Glomerular visceral epithelial cell (primary cell): Measurements from ENCODE around the gene CEND1.

ENCODE experiments used
- DNase-seq: peaks from one replicate; pipeline ENCODE4 v3.0.0-alpha.2; 2016; ENCODE audit errors: extremely low spot score

Gene CEND1

DNA sequence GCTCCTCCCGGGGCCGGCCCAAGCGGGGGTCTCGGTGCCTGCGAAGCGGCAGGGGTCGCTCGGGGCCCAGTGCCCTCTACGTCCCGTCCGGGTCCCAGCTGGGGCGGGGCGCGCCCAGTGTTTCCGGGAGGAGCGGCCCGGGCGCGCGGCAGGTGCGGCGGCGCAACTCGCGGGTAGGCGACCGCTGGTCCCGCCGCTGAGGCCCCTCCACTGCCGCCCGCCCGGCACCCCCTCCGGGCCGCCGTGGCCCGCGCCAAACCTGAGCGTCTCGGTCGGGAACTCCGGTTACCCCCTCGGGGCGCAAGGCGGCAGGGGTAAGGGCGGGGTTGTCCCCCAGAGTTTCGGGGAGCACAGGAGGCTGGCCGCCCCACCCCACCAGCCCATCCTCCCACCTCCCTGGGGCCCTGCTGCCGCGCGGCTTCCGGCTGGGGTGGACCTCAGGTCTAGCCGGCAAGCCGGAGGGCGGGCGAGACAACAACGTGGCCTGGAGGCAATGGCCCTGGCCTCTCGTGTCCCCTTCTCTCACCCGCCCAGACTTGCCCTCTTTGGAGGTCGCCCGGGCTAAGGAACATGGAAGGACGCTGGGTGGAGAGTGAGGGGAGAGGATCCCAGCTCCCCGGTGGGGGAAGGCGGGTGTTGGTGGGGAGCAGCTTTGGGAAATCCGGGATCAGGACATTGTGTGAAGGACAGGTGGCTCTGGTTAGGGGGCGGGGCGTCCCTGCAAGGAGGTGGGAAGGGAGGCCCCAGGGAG, 37.4 kb upstream of the CEND1 start:
- DNase-seq, result no peak

DNA sequence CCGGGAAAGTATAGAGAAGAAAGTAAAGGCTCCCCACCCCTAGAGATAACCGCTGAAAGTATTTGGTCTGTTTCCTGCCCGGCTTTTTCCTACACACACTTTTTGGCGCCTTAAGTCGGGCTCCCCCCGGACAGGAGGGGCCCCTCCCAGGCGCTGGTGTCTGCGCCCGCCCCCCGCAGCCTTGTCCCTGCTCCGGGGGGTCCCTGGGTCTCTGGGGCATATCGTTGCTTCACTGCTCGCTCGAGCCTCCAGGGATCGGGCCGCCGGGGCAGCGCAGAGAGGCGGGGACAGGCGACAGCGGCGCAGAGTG, 36.9 kb upstream of the CEND1 start:
- DNase-seq, result no peak

DNA sequence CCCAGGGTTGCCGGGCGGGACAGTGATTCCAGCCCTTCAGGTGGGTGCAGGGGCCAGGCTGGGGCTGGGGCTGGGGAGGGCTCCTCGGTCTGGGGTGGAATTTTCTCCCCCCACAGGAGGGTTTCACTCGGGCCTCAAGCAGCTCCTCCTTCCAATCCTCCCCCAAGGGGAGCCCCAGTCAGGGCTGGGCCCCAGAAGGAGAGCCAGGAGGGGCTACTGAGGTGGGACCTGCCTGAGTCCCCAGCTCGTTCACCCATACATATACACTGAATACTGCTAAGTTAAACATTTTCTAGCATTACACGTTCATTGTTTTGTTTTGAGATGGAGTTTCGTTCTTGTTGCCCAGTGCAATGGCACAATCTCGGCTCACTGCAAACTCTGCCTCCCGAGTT, 36.3 kb upstream of the CEND1 start:
- no peak for DNase-seq

DNA sequence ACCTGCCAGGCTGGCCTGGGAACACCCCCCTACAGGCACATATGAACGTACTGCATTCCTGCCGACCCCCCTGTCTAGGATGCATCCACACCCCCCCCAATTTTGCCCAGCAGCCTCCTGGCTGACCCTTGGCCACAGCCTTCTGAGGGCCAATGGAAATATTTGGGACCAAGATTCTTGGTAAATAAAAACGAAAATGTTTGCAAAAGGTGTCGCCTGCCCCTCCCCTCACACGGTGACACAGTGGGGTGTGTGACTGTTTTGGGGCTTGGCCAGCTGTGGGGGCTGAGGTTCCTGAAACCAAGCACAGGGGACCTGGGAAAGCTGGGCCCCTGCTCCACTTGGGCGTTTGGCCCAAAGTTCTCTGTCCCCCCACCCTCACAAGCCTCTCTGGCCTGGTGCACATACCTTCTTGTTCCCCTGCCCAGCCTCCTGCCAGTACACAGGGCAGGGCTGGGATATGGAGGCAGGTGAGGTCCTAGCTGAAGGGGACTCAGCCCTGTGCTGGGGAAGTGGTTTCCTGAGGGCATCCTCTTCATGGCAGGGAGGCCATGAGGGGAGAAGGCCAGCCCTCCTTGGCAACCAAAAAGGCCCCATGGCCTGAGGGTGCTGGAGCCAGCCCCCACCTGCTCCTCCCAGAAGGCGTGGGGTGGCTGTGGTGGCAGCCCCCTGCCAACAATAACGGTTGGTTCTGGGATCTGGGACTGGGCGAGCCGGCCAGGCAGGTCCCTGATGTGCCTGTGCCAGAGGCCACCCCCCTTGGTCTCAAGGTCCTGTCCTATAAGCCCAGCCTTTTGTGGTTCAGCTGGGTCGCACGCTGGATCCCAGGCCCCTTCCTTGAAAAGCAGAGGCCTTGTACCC, 35.7 kb upstream of the CEND1 start:
- DNase-seq, result no peak

DNA sequence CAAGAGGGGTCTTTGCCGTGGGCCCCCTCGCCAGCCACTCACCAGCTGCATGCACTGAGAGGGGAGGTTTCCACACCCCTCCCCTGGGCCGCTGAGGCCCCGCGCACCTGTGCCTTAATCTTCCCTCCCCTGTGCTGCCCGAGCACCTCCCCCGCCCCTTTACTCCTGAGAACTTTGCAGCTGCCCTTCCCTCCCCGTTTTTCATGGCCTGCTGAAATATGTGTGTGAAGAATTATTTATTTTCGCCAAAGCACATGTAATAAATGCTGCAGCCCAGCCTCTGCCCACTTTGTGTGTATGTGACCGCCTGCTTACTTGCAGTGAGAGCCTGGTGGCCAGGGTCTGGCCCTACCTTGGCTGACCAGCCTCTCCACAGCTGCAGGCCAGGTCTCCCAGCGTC, 35.1 kb upstream of the CEND1 start:
- DNase-seq, result no peak

DNA sequence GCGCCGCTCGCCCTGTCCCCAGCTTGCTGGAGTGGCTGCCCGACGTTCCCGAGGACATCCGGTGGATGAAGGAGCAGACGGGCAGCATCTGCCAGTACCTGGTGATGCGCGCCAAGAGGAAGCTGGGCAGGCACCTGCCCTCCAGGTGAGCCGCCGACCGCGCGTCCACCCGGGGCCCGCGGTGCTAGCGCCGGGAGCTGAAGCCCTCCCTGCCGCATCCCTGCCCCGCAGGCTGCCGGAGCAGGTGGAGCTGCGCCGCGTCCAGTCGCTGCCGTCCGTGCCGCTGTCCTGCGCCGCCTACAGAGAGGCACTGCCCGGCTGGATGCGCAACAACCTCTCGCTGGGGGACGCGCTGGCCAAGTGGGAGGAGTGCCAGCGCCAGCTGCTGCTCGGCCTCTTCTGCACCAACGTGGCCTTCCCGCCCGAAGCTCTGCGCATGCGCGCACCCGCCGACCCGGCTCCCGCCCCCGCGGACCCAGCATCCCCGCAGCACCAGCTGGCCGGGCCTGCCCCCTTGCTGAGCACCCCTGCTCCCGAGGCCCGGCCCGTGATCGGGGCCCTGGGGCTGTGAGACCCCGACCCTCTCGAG, 34.5 kb upstream of the CEND1 start:
- no peak for DNase-seq

DNA sequence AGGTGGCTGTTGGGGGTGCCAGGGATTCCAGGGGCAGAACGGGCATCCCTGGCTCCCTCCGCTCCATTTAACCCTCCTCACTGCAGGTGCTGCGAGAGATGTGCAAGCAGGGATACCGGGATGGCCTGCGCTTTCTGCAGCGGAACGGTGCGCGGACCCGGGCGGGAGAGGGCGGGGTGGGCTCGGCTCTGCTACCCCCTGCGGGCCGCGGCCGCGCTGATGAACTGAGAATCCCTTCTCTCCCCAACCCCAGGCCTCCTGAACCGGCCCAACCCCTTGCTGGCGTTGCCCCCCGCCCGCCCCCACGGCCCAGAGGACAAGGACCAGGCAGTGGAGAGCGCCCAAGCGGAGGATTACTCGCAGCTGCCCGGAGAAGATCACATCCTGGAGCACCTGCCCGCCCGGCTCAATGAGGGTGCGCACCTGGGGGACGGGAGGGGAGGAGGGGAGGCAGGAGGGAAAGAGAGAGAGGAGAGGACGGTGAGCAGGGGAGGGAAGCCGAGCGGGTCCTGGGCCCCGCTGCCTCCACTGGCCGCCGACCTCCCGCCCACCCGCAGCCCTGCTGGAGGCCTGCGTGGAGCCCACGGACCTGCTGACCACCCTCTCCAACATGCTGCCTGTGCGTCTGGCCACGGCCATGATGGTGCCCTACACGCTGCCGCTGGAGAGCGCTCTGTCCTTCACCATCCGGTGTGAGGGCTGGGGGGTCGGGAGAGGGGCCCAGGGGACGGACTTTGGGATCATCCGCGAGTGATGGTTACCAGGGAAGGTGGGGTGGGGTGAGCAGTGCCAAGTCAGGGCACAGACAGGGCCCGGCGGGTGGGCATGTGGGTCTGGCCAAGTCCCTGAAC, 33.8 kb upstream of the CEND1 start:
- no peak for DNase-seq

DNA sequence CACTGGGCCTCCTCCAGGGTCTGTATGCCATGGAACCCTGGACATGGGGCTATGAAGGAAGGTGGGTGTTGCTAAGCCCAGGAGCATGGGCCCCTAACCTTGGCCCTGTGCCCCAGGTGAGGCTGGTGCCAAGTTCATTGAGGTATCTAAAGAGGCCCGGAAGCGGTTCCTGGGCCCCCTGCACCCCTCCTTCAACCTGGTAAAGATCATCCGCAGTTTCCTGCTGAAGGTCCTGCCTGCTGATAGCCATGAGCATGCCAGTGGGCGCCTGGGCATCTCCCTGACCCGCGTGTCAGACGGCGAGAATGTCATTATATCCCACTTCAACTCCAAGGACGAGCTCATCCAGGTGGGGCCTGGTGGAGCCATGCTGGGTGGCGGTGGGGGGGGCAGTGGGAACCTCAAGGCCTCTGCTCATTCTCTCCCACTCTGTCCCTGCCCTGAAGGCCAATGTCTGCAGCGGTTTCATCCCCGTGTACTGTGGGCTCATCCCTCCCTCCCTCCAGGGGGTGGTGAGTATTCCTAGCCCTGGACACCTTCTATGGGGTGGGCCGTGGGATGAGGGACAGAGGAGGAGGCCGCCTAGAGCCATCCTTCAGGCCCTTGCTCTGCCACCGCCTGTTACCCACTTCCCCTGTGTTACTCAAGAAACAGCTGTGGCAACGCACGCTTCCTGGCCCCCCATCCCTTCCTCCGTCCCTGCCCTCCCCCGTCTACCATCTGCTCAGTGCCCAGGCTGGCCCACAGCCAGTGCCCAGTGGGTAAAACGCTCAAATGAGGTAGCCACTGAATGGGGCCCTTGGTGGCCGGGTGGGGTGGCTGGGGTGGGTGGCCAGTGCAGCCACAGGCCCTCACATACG, 31.9 kb upstream of the CEND1 start:
- no peak for DNase-seq

DNA sequence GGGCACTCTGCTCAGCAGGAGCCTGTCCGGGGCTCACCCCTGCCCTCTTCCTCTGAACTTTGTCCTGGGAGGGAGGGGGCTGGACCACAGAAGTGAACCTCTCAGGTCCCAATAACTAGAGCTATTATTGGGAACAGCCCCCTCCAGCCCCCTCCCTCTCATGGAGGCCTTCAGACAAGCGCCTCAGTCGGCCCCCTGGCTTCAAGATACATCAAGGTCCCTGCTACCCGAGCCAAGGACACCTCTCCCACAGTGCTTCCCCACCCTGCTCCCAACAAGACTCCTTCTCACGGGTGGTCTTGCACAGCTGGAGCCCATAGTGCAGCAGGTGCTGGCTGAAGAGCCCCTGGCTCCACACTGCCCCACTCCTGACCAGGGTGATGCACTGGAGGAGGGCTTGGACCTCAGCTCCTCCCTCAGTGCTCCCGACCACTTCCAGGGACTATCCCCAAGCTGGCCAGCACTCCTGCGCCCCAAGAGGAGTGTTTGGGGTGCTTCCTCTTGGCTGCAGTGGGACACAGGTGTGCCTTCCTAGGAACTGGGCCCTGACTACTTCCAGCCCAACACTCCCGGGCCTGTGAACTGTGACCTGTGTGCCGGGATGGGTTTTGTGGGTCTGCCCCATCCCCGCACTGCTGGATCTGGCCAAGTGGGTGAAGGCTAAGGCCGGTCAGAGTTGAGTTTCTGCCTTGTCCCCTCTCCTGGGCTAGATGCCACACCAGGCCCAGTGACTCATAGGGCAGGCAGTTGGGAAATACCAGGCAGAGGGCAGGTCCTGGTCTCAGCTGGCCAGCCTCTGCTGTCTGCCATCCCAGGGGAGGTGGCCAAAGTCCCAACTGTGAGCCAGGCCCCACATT, 31.0 kb upstream of the CEND1 start:
- DNase-seq, result peak; percentile 85

DNA sequence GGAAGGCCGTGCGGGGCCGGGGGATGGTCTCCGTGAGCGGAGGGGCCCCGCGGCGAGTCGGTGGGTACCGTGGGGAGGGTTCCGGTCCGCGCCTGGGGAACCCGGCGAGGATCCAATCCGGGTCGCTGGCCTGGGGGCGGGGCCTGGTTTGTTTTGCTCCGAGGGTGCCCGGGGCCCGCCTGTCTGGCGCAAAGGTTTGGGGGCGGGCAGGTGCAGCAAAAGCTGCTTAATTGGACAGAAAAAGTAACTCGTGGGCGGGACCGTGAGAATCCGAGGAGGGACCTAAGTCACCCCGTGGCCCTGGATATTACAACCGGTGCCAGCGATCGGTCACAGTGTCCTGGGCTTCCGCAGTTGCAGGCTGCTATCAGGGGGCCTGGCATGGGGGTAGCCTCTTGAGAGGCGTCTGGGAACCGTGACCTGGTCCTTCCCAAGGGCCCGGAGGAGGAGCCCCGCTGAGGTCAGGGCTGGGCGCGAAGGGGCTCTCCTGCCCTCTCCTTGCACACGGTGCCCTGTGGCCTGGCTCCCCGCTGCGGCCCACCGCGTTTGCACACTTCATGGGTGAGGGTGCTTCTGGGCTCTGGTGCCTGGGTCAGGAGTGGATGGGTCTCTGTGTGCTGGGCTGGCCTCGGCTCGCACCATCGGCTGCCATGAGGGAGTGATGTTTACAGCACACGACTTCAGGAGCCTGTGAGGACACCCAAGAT, 30.2 kb upstream of the CEND1 start:
- peak; percentile 86 for DNase-seq

DNA sequence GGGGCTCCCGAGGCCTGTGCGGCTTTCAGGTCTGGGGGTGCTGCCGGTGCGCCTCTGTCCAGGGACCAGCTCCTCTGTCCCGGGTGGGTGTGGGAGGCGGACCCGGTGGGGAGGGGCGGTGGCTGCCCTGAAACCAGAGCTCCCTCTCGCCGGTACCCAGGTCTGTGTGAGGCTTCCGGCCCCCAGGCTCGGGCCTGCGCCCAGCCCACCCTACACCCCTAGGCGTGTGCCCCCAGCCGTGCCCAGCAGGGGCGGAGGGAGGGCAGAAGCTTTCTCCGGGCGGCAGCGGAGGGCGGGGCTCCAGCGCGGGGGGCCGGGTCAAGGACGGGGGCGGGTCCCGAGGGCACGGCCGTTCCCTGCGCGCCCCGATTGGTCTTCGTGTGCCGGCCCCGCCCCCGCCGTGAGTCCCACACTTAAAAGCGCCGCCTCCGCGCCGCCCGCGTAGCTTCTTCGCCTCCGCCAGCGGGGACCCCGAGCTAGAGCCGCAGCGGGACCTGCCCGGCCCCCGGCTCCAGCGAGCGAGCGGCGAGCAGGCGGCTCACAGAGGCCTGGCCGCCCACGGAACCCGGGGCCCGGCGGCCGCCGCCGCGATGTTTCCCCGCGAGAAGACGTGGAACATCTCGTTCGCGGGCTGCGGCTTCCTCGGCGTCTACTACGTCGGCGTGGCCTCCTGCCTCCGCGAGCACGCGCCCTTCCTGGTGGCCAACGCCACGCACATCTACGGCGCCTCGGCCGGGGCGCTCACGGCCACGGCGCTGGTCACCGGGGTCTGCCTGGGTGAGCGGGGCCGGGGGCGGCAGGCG, 29.4 kb upstream of the CEND1 start:
- peak; percentile 92 for DNase-seq

DNA sequence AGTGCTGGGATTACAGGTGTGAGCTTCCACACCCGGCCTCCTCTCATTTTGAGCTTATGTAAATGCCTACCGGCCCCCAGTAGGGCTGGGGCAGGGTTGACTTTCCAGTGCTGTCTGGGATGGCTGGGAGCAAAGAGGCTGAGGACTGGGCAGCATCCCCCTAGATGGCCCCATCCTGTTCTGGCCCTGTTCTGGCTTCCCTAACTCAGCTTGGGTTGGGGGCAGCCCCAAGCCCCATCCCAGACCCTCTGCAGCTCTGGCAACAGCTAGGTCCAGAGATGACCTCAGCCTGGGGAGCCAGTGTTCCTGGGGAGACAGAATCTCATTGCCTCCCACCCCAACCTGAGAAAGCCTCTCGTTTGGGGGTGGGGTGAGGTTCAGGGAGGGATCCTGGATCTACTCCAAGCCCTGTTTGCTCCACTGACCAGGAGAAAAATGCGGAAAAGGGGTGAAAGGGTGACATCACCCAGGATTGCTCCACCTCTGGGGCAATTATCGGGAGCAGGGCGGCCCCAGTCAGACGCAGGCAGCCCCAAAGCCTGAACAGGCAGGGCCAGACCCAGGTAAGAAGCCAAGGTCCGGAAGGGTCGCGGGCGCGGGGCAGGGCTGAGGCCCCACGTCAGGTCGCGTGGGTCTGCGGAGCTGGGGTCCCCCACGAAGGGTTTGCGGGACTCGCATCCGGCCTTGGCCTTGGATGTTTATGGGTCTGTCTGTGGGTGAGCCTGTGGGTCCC, 28.7 kb upstream of the CEND1 start, which contains the start of gene PNPLA2:
PNPLA2 (plus strand) TSS at position 519 of the 733 bp plus-strand sequence. CDS start 805 bp downstream, outside the sequence.
- peak; percentile 89 for DNase-seq

DNA sequence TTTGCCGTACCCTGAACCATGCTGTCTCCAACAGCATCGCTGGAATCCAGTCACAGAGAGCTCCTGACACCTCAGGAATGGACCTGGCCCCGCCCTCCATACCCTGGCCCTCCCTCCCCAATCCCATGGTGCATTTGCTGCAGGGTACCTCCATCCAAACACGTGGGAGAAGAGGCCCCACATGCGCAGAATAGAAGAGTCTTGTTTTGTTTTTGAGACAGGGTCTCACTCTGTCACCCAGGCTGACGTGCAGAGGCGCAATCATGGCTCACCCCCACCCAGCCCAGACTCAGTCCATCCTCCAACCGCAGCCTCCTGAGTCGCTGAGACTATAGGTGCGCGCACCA, 26.5 kb upstream of the CEND1 start:
- no peak for DNase-seq

DNA sequence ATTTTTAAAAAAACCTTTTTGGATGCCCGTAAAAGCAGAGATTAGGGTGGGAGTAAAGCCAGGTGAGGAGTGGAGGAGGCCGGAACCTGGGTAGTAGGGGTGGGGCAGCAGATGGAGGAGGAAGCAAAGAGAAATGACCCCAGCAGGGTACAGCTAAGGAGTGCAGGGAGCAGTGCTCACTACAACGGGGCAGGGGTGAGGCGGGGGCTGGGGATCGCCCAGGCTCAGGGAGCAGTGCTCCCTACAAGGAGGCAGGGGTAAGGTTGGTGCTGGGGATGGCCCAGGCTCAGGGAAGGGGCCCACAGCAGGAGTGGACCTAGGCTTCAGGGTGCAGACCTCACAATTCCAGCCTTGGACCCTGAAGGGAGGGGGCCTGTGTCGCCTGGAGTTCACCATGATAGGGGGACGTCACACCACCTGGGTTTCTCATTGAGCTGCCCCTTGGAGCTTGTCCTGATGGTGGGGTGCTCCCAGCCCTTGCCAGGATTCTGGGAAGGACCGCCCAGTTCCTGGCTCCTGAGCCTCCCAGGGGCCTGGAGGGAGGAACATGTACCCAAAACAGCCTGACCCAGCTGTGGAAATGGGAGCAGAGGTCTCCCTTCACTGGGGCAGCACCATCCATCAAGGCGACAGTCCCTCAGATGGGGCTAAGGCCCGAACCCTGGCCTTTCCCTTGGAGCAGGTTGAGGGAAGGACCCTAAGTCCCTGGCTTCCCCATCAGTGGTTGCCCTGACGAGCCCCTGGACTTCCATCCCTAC, 26.0 kb upstream of the CEND1 start:
- no peak for DNase-seq

DNA sequence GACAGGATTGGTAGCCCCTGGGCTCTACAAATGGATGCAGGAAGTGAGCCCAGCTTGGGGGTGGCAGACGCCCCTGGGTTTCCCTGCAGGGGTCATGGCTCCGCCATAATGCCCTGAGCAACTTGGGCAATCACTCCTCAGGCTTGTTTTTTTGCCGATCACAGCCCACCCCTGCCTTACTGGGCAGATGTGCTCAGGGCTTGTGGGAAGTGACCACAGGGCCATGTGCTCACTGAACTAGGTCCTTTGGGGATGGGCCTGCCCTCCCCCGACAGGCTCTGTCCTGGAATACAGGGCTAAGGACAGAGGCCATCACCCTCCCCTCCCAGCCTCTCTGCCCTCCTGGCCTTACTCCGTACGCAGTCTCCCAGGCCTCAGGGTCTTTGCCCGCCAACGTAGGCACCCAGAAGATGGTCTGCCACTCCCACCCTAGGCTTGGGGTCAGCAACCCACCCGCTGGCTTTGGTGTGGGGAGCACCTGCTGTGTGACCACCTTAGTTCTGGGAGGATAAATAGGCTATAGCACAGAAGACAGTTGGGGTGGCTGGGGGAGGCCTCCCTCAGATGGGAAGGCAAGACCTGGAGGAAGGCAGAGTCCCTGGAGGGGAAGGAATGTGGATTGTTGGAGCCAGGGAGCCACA, 23.7 kb upstream of the CEND1 start:
- DNase-seq, result no peak

DNA sequence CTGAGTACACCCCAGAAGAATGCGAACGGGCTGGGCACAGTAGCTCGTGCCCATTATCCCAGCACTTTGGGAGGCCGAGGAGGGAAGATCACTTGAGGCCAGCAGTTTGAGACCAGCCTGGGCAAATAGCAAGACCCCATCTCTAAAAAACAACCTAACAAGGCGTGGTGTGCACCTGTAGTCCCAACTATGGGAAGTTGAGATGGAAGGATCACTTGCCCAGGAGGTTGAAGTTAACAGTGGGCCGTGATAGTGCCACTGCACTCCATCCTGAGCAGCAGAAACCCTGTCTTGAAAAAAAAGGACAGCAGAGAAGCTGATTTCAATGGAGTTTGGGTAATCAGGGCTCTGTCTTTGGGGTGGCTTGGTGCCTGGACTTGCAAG, 23.2 kb upstream of the CEND1 start:
- no peak for DNase-seq

DNA sequence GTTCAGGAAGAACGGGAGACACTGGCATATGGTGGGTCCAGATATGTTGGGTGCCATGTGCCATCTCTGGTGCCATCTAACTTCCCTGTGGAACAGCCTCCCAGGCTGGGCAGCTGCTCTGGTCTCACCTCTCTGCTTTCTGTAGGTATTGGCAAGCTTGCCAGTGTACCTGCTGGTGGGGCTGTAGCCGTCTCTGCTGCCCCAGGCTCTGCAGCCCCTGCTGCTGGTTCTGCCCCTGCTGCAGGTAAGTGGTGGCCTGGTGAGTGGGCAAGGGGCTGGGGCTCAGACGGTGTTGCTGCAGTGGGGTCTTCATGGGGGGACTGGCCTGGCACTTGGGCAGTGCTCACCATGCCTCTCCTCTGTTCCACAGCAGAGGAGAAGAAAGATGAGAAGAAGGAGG, 22.5 kb upstream of the CEND1 start:
- DNase-seq, result no peak
